Gastroesophageal sphincter (tissue), 4 donors: ENCODE data around the gene SLC9A7. TPM values are rescaled to one million over a fixed set of nuclear protein-coding genes. Genes with fewer than 3 reads are reported as not detected.

Experiments used
- ATAC-seq: fragments of 150-250 bp; one replicate; pipeline ENCODE4 v1.9.1; 2016; ENCODE audit warnings: mild to moderate bottlenecking, moderate library complexity
- H3K27ac ChIP-seq, 4 donors: fragments of 200-600 bp; sonication (generic) in 3 of 4; 1 replicate in 3 of 4; 2 replicates in 1 of 4; pipeline ENCODE4 v1.5.1; 2016 to 2019
- H3K27me3 ChIP-seq: fragments of 200-600 bp; sonication (generic); one replicate; pipeline ENCODE4 v1.5.1; 2019
- H3K36me3 ChIP-seq, 2 donors: fragments of 200-600 bp; sonication (generic); one replicate each; pipeline ENCODE4 v1.5.1; 2019; ENCODE audit warnings: control low read depth in 1 of 2
- H3K4me1 ChIP-seq, 3 donors: fragments of 200-600 bp; sonication (generic); 1 replicate in 2 of 3; 2 replicates in 1 of 3; pipeline ENCODE4 v1.5.1; 2016 to 2019; ENCODE audit warnings: control low read depth in 2 of 3
- H3K4me3 ChIP-seq, 2 donors: fragments of 200-600 bp; sonication (generic); one replicate each; pipeline ENCODE4 v1.5.1; 2019; ENCODE audit warnings: mild to moderate bottlenecking in 1 of 2, moderate library complexity in 1 of 2
- H3K9me3 ChIP-seq, 3 donors: fragments of 200-600 bp; sonication (generic); one replicate each; pipeline ENCODE4 v1.5.1; 2017 to 2019; ENCODE audit warnings: control low read depth in 2 of 3
- CTCF ChIP-seq, 4 experiments: fragments of 200-600 bp in 2 of 4; fragments of 450-650 bp in 2 of 4; sonication (generic) in 1 of 4; IDR thresholded peaks; one replicate each; pipeline ENCODE4 v1.5.1; 2017 to 2019; ENCODE audit warnings: antibody characterized with exemption in 4 of 4, mild to moderate bottlenecking in 2 of 4, moderate library complexity in 2 of 4
- EP300 ChIP-seq: sonication (generic); formaldehyde crosslinking; IDR thresholded peaks from one replicate; pipeline ENCODE4 v1.6.1; 2017; ENCODE audit warnings: antibody characterized with exemption, mild to moderate bottlenecking
- POLR2A ChIP-seq, 2 donors: fragments of 450-650 bp; IDR thresholded peaks; one replicate each; pipeline ENCODE4 v1.6.1; 2017; ENCODE audit warnings: antibody characterized with exemption in 2 of 2, mild to moderate bottlenecking in 2 of 2, moderate library complexity in 1 of 2
- POLR2AphosphoS5 ChIP-seq: sonication (generic); formaldehyde crosslinking; IDR thresholded peaks from one replicate; pipeline ENCODE4 v1.6.1; 2017; ENCODE audit warnings: antibody characterized with exemption
- WGBS, 2 donors: methylation state at CpG; one replicate each; pipeline ENCODE4 v1.1.5; 2018; ENCODE audit warnings: low coverage in 1 of 2; 5-methylcytosine and 5-hydroxymethylcytosine counted together
- total RNA-seq, 4 donors: library from RNA; depleted of rRNA; stranded (reverse); fragments of >200 nt; gene quantifications; one replicate each; pipeline ENCODE4 v1.1.0, GENCODE V29; 2016

The SLC9A7 gene
- total RNA-seq, 4 donors from 2014 or later, result 3.5 to 6.1 (median 4.2) TPM

- Histone ChIP-seq H3K4me1 (peaks cover 0 to 6% (median 0%) of the 10 kb centered on the region in 3 donors), H3K27me3 (no peaks in the 10 kb centered on the region), H3K36me3 (no peaks in the 10 kb centered on the region), H3K9me3 (no peaks in the 10 kb centered on the region), H3K27ac (no peak overlapping the region), H3K4me3 (no peak overlapping the region)
- 83 to 96% methylated on average over 3 to 6 of the region's 6 CpGs for WGBS, 2 donors
- ATAC-seq, result no peak
- TF ChIP-seq CTCF (IDR thresholded peaks at IDR 0.05) (no peak), POLR2A (IDR thresholded peaks at IDR 0.05) (no peak), POLR2AphosphoS5 (no peak), EP300 (no peak)
Observed at GRCh38 chrX:46648660-46649059, 110.3 kb downstream of the SLC9A7 start.

- H3K27ac ChIP-seq, result no peak overlapping the region
- no peaks in the 10 kb centered on the region for H3K36me3 ChIP-seq
- 70 to 100% methylated on average over 2 to 3 of the region's 5 CpGs for WGBS, 2 donors
- H3K4me3 ChIP-seq, result no peak overlapping the region
- no peaks in the 10 kb centered on the region for H3K27me3 ChIP-seq
- H3K9me3 ChIP-seq, result no peaks in the 10 kb centered on the region
- peaks cover 0 to 6% (median 0%) of the 10 kb centered on the region in 3 donors for H3K4me1 ChIP-seq
- no peak for ATAC-seq
- TF ChIP-seq POLR2AphosphoS5 (no peak), CTCF (IDR thresholded peaks at IDR 0.05) (no peak), EP300 (no peak), POLR2A (IDR thresholded peaks at IDR 0.05) (no peak)
Observed at GRCh38 chrX:46647251-46647650, 111.7 kb downstream of the SLC9A7 start.

- H3K27ac ChIP-seq, result no peak overlapping the region
- no peak overlapping the region for H3K4me3 ChIP-seq
- H3K9me3 ChIP-seq, result no peaks in the 10 kb centered on the region
- ATAC-seq, result no peak
- H3K27me3 ChIP-seq, result no peaks in the 10 kb centered on the region
- no peaks in the 10 kb centered on the region for H3K36me3 ChIP-seq
- peaks cover 0 to 6% (median 0%) of the 10 kb centered on the region in 3 donors for H3K4me1 ChIP-seq
- TF ChIP-seq EP300, result no peak
- no peak for TF ChIP-seq POLR2A (IDR thresholded peaks at IDR 0.05)
- TF ChIP-seq POLR2AphosphoS5, result no peak
- TF ChIP-seq CTCF (IDR thresholded peaks at IDR 0.05), result no peak
- WGBS, 2 donors, result 45 to 89% methylated on average over 2 to 3 of the region's 4 CpGs
Observed at GRCh38 chrX:46645614-46646013, 113.3 kb downstream of the SLC9A7 start.

GRCh38 chrX:46643636-46644035 is 115.3 kb downstream of the SLC9A7 start:
- TF ChIP-seq CTCF (IDR thresholded peaks at IDR 0.05) (no peak), POLR2AphosphoS5 (no peak), POLR2A (IDR thresholded peaks at IDR 0.05) (no peak), EP300 (no peak)
- H3K9me3 ChIP-seq, result no peaks in the 10 kb centered on the region
- H3K27ac ChIP-seq, result no peak overlapping the region
- ATAC-seq, result no peak
- no peaks in the 10 kb centered on the region for H3K27me3 ChIP-seq
- no peak overlapping the region for H3K4me3 ChIP-seq
- H3K4me1 ChIP-seq, result no peaks in the 10 kb centered on the region
- 45 to 65% methylated on average over 2 to 3 of the region's 3 CpGs for WGBS, 2 donors
- no peaks in the 10 kb centered on the region for H3K36me3 ChIP-seq

- TF ChIP-seq POLR2AphosphoS5 (no peak), CTCF (IDR thresholded peaks at IDR 0.05) (peak in 3 of 4 experiments; percentile 24 to 50 (median 43))
- Histone ChIP-seq H3K36me3 (no peaks in the 10 kb centered on the region), H3K4me3 (no peak overlapping the region), H3K27me3 (no peaks in the 10 kb centered on the region), H3K4me1 (no peaks in the 10 kb centered on the region), H3K27ac (no peak overlapping the region), H3K9me3 (no peaks in the 10 kb centered on the region)
- no peak for ATAC-seq
- 50 to 52% methylated on average over 2 to 3 of the region's 4 CpGs for WGBS, 2 donors
Observed at GRCh38 chrX:46642145-46642544, 116.8 kb downstream of the SLC9A7 start.
